PC-3 (cell line): ENCODE data around the gene IL1RAPL2.

Experiments
- CTCF ChIP-seq: fragments of 300-600 bp; sonication (generic); conservative IDR thresholded peaks from 2 replicates; pipeline ENCODE4 v1.5.1; 2017; ENCODE audit warnings: antibody characterized with exemption, low read depth, mild to moderate bottlenecking, low read length
- EZH2 ChIP-seq: fragments of 300-600 bp; sonication (generic); IDR thresholded peaks from one replicate; pipeline ENCODE4 v1.6.1; 2017; ENCODE audit warnings: antibody characterized with exemption, mild to moderate bottlenecking, low read length; ENCODE audit not compliant: unreplicated experiment
- EZH2phosphoT487 ChIP-seq: fragments of 300-600 bp; sonication (generic); IDR thresholded peaks from 2 replicates; pipeline ENCODE4 v1.6.1; 2018; ENCODE audit warnings: mild to moderate bottlenecking, antibody characterized with exemption, low read length, borderline replicate concordance

GRCh38 chrX:104877504-104877903, 311.5 kb downstream of the IL1RAPL2 start:
- TF ChIP-seq EZH2phosphoT487 (no peak), EZH2 (no peak), CTCF (no peak)
